D341Med (cell line): Measurements from ENCODE around the gene CFAP251.

Experiments
- DNase-seq: peaks from one replicate; pipeline ENCODE4 v3.0.0; 2012; ENCODE audit warnings: low spot score

CFAP251 gene

GRCh38 chr12:122005252-122005776, 86.9 kb downstream of the CFAP251 start:
- no peak for DNase-seq

GRCh38 chr12:122006186-122006926, 88.0 kb downstream of the CFAP251 start:
- DNase-seq: no peak

- DNase-seq: no peak
Measured at GRCh38 chr12:122009741-122010140, 91.3 kb downstream of the CFAP251 start.

GRCh38 chr12:122012184-122012583, 93.8 kb downstream of the CFAP251 start:
- no peak for DNase-seq

- no peak for DNase-seq
Measured at GRCh38 chr12:122013136-122013535, 94.7 kb downstream of the CFAP251 start.

GRCh38 chr12:122013791-122014590, 95.6 kb downstream of the CFAP251 start:
- no peak for DNase-seq

GRCh38 chr12:122014781-122015180, 96.4 kb downstream of the CFAP251 start:
- no peak for DNase-seq

DNA sequence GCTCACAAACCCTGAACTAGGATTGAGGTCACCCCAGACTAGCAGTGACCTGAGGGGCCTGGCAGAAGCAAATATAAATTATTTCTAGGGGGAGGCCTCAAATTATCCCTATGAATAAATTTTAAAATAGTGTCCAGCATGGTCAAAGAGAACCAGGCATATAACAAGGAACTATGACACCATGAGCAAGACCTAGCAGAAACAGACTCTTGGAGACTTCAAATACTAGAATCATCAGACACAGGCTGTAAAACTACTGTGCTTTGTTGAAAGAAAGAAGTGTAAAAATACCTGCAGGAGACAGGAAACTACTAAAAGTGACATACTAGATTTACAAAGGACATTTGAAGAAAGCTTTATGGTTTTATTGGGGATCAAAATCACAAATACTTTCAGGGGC, 100.1 kb downstream of the CFAP251 start:
- no peak for DNase-seq

- DNase-seq: no peak
Measured at GRCh38 chr12:122018937-122019336, 100.5 kb downstream of the CFAP251 start.

DNA sequence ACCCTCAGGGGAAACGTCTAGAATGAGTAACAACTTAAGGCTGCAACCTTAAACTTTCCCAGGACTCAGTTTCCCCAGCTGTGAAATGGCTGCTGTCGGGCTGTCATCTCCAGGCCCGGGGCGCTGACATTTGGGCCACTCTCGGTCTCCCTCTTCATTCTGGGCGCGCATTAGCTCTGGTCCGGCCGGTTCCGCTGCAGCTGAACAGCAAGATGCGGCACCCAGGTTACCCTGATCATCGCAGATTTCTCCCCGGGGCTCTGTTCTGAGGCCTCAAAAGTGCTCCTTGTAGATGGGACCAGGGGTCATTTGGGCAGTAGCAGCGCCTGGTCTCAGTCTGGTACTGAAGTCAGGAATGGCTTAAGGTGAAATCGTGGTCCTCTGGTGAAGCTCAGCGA, 102.4 kb downstream of the CFAP251 start:
- no peak for DNase-seq

GRCh38 chr12:122021193-122021821, 102.9 kb downstream of the CFAP251 start:
- no peak for DNase-seq

DNA sequence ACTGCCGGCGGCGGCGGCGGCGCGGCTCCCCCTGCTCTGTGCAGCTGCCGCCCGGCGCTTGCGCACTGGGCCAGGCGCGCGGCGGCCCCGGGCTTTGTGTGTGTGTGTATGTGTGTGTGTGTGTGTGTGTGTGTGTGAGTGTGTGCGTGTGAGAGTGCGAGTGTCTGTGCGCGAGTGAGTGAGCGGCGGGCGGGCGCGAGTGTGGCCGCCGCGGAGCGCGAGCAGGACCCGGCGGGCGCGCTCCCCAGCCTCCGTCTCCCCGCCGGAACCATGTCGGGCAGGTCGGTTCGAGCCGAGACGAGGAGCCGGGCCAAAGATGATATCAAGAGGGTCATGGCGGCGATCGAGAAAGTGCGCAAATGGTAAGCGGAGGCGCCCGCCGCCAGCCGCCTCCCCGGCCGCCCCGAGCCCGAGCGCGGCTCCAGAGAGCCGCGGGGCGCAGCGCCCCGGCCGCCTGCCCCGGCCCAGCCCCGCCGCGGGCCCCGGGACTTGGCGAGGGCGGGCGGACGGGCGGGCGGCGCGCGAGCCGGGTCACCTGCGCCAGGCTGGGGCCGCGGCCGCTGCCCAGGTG, 103.5 kb downstream of the CFAP251 start, which contains the start of gene BCL7A:
BCL7A (plus strand) TSS at position 63 of the 571 bp plus-strand sequence; CDS start at position 271, 208 bp downstream.
- DNase-seq: peak; percentile 95

- DNase-seq: peak; percentile 85
Measured at GRCh38 chr12:122022393-122023338, 104.3 kb downstream of the CFAP251 start.

GRCh38 chr12:122023339-122024131, 105.1 kb downstream of the CFAP251 start:
- peak; percentile 82 for DNase-seq

DNA sequence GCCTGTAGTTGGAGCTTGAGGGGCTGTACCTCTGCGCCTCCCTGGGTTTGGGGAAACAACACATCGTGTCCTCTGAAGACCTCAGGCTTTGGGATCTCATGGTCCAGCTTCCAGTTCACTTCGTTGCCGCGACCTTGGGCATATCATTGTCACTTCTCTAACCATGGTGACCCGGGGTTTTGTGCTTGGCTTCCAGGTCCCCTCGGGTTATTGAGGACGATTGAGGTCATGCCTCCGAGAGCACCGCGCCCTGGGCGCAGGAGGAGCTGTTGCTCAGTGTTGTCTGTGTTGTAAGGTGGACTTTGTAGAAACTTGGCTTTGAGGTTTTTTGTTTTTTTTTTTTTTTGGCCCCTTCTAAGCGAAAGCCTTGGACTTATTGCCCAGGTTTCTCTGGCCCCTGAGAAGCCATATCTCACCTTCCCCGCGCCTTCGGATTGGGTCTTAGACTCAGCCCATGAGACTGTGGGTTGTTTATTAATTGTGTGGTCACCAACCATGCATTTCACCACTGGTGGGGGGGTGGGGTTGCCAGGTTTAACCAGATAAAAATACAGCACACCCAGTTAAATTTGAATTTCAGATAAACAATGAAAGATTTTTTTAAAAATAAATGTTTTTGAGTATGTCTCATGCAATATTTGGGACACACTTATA, 105.9 kb downstream of the CFAP251 start:
- no peak for DNase-seq

- no peak for DNase-seq
Measured at GRCh38 chr12:122026706-122027333, 108.4 kb downstream of the CFAP251 start.

DNA sequence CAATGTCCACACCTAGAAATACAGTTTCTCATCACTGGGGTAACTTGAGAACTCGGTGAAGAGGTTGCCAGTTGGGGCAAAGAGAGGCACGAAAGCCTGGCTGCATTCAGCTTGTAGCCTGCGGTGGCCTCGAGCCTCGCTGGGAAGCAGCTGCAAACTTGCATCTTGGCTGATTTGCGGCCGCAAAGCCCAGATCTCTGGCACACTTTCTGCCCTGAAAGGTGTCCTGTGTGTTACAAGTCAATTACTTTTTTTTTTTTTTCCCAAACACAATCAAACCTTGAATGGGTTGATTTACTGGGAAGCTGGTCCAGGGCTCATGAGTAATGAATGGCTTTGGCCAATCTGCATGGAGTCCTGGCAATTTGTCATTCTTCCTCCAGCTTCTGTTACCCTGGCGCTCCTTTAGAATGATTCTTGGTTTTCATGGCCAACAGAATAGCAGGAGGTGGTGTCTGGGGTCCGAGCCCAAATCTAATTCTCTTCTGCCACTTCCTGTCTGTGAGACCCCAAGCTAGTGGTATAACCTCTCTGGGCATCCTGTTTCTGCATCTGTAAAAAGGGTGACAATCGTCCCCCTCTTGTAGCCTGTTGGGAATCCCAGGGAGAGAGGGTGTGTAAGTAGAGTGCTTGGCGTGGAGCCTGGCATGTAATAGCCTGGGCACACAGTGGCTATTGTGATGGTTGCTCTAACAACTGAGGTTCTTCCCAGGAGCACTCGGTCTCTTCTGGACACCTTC, 109.9 kb downstream of the CFAP251 start:
- DNase-seq: no peak

GRCh38 chr12:122028905-122029560, 110.6 kb downstream of the CFAP251 start:
- no peak for DNase-seq
